ENCODE results near the gene ACSL5. TPM values are rescaled to one million over a fixed set of nuclear protein-coding genes. Genes with fewer than 3 reads are reported as not detected.

Gene ACSL5
- total RNA-seq, 1 donor from 2014 or later, result 11.3 TPM

Other genes starting within 250 kb of the ACSL5 start
- gene GPAM, start 190.4 kb upstream of the ACSL5 start, total RNA-seq, result 71.9 TPM
- gene TECTB, start 90.7 kb upstream of the ACSL5 start, total RNA-seq, result not detected
- gene ZDHHC6, start 72.8 kb downstream of the ACSL5 start, total RNA-seq, result 30.4 TPM
- 44.0 TPM for gene VTI1A, start 73.1 kb downstream of the ACSL5 start, total RNA-seq